Chondrocyte (in vitro differentiated cells): ENCODE results near the gene CLCN6. TPM values are rescaled to one million over a fixed set of nuclear protein-coding genes. Genes with fewer than 3 reads are reported as not detected.

Experiments used
- DNase-seq: peaks from one replicate; pipeline ENCODE4 v3.0.0; 2021; ENCODE audit warnings: mixed read lengths, low spot score
- H3K27ac Mint-ChIP-seq: one replicate; pipeline ENCODE4 v1.8.0; 2021; ENCODE audit warnings: mild to moderate bottlenecking, moderate library complexity, mixed read lengths; ENCODE audit not compliant: unreplicated experiment
- H3K27me3 Mint-ChIP-seq: 2 replicates; pipeline ENCODE4 v1.8.0; 2021; ENCODE audit warnings: low read depth, mixed read lengths
- H3K36me3 Mint-ChIP-seq: 2 replicates; pipeline ENCODE4 v1.8.0; 2021; ENCODE audit warnings: low read depth, mixed read lengths
- H3K4me1 Mint-ChIP-seq: 2 replicates; pipeline ENCODE4 v1.8.0; 2021; ENCODE audit warnings: low read depth, mild to moderate bottlenecking, mixed read lengths
- H3K4me3 Mint-ChIP-seq: one replicate; pipeline ENCODE4 v1.8.0; 2021; ENCODE audit warnings: mild to moderate bottlenecking, moderate library complexity, mixed read lengths; ENCODE audit not compliant: unreplicated experiment
- H3K9me3 Mint-ChIP-seq: 2 replicates; pipeline ENCODE4 v1.8.0; 2021; ENCODE audit warnings: low read depth, mixed read lengths
- CTCF ChIP-seq: fragments of 200-600 bp; sonication (generic); IDR thresholded peaks from 2 replicates; pipeline ENCODE4 v1.5.0; 2021; ENCODE audit warnings: antibody characterized with exemption, mild to moderate bottlenecking, moderate library complexity
- total RNA-seq: library from RNA; stranded (reverse); gene quantifications from 3 replicates; pipeline ENCODE4 v1.2.1, GENCODE V29; 2021

The CLCN6 gene
- total RNA-seq, 1 donor from 2014 or later = 22.2 TPM

DNA sequence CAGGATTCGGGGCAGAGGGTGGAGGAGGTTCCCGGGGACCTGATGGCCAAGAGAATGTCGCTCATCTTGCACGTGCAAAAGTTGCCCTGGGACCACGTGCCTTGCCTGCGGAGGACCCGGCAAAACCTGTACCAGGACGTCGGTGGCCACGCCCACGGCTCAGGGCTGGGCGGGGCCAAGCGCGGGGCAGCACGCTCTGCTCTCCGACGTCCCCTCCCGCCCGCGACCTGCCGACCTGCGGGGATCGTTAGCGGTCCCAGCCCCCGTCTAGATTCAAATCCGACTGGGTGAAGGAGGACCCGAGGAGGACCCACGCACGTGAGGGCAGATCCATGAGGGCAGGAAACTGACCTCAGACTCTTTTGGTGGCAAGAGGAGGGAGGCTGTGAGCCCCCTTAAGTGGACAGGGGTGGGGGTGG, 44.0 kb upstream of the CLCN6 start, which contains the start of gene C1orf167:
Gene C1orf167 (plus strand): TSS at position 206 of the 419 bp plus-strand sequence. CDS start 2,208 bp downstream, outside the sequence.
- H3K27ac Mint-ChIP-seq = no peak within 1 kb of the TSS
- H3K4me1 Mint-ChIP-seq = no peaks in the 10 kb centered on the region
- H3K27me3 Mint-ChIP-seq = peaks cover 22% of the 10 kb centered on the region
- no peak for TF ChIP-seq CTCF
- DNase-seq = no peak
- peaks cover 1% of the 10 kb centered on the region for H3K36me3 Mint-ChIP-seq
- H3K4me3 Mint-ChIP-seq = no peak within 1 kb of the TSS
- H3K9me3 Mint-ChIP-seq = peaks cover 3% of the 10 kb centered on the region

DNA sequence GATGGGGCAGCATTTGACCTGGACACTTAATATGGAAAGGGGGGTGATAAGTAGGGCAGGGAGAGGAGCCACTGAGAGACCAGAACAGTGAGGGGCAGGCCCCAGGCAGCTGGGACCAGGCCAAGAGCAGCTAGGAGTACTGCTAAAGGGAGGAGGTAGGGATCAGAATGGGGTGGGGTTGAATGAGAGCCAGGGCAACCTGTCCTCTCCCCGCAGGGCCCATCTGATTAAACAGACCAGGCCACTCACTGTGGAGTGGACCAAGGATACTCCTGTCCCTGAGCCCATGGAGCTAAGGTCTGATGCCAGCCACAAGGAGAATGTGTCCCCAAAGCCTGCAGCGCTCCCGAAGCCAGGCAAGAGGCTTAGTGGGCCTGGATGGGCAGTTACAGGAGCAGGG, 41.9 kb upstream of the CLCN6 start:
- Mint-ChIP-seq H3K4me1 (no peaks in the 10 kb centered on the region), H3K27me3 (peaks cover 24% of the 10 kb centered on the region)

GRCh38 chr1:11764519-11764918, 41.5 kb upstream of the CLCN6 start:
- H3K27me3 Mint-ChIP-seq = peaks cover 24% of the 10 kb centered on the region
- no peaks in the 10 kb centered on the region for H3K9me3 Mint-ChIP-seq
- no peak for TF ChIP-seq CTCF
- H3K27ac Mint-ChIP-seq = no peak overlapping the region
- peaks cover 1% of the 10 kb centered on the region for H3K36me3 Mint-ChIP-seq
- no peak overlapping the region for H3K4me3 Mint-ChIP-seq
- DNase-seq = no peak
- H3K4me1 Mint-ChIP-seq = no peaks in the 10 kb centered on the region

More for the DNA sequence above, 41.9 kb upstream of the CLCN6 start:
- no peak for DNase-seq
- no peaks in the 10 kb centered on the region for H3K9me3 Mint-ChIP-seq
- no peak overlapping the region for H3K4me3 Mint-ChIP-seq
- no peak for TF ChIP-seq CTCF
- H3K27ac Mint-ChIP-seq = no peak overlapping the region
- peaks cover 1% of the 10 kb centered on the region for H3K36me3 Mint-ChIP-seq

DNA sequence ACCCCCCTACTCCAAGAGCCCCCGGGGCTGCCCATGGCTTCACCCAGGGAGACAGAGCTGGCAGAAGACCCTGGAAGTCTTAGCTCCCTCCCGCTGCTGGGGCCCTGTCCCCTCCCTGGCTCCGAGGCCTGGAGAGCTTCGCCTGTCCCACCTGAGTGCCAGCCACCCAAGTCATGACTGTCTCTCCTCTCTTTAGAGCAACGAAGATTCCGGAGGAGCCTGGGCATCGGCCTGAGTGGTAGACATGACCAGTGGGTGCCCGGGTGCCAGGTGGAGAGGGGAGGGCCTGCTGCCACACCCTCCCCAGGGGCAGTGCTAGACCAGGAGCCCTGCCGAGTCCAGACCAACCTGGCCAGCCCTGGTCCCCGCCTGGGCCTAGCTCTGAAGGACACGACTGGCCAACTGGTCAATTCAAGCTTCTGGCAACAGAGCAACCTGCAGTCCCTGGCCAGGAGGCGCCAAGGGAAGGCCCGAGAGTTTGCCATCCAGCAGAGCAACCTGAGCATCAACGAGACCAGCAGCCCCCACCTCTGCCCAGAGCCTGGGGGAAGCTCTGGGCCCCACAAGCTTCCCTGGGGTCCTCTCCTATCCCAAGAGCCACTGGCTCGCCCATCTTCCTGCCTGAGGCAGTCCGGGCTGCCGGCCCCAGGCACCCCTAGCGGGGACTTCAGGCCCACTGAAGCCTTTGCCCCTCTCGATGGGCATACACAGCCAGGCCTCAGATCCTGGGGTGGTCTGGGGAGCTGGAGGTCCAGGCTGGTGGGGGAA, 40.1 kb upstream of the CLCN6 start:
- Mint-ChIP-seq H3K27ac (no peak overlapping the region), H3K36me3 (peaks cover 1% of the 10 kb centered on the region), H3K9me3 (no peaks in the 10 kb centered on the region), H3K27me3 (peaks cover 24% of the 10 kb centered on the region), H3K4me3 (no peak overlapping the region), H3K4me1 (no peaks in the 10 kb centered on the region)
- TF ChIP-seq CTCF = no peak
- DNase-seq = no peak

GRCh38 chr1:11766429-11766776, 39.6 kb upstream of the CLCN6 start:
- no peak for DNase-seq
- Mint-ChIP-seq H3K4me3 (no peak overlapping the region), H3K9me3 (no peaks in the 10 kb centered on the region), H3K27ac (no peak overlapping the region), H3K36me3 (no peaks in the 10 kb centered on the region), H3K4me1 (no peaks in the 10 kb centered on the region), H3K27me3 (peaks cover 20% of the 10 kb centered on the region)
- no peak for TF ChIP-seq CTCF
